Right cardiac atrium (tissue), 5 donors: ENCODE results near the gene BCORL1. TPM values are rescaled to one million over a fixed set of nuclear protein-coding genes. Genes with fewer than 3 reads are reported as not detected.

Experiments
- ATAC-seq, 2 donors: fragments of 200-7000 bp; cut with Tn5 transposase; one replicate each; pipeline versions ENCODE4 v1.8.0 to v1.9.1; 2020; ENCODE audit warnings: moderate library complexity in 2 of 2, mild to moderate bottlenecking in 1 of 2
- DNase-seq, 3 donors: peaks; one replicate each; pipeline ENCODE4 v3.0.0-alpha.2; 2020
- H3K27ac ChIP-seq: one replicate; pipeline ENCODE4 v1.5.1; 2013; ENCODE audit warnings: mild to moderate bottlenecking, low read length, control low read depth, moderate library complexity
- H3K27me3 ChIP-seq: one replicate; pipeline ENCODE4 v1.6.1; 2013; ENCODE audit not compliant: control insufficient read depth, insufficient read depth
- H3K4me1 ChIP-seq: one replicate; pipeline ENCODE4 v1.6.1; 2013; ENCODE audit warnings: low read length; ENCODE audit not compliant: control insufficient read depth, insufficient read depth
- H3K4me3 ChIP-seq: one replicate; pipeline ENCODE4 v1.5.1; 2013; ENCODE audit warnings: low read length, control low read depth
- H3K9me3 ChIP-seq: one replicate; pipeline ENCODE4 v1.6.1; 2013; ENCODE audit warnings: low read length; ENCODE audit not compliant: control insufficient read depth
- WGBS: extraction: QIAGEN DNeasy Blood & Tissue Kit; methylation state at CpG from one replicate; pipeline ENCODE4 v1.1.7; 2013; 5-methylcytosine and 5-hydroxymethylcytosine counted together
- intact Hi-C, 4 donors: fragments of 100-400 bp; cut with DNase I; formaldehyde crosslinking; loops; one replicate each; pipeline versions ENCODE4 v1.11.0 to v1.14.0; 2022 to 2023
- long read RNA-seq, 4 donors: library from polyadenylated mRNA; unstranded; transcript quantifications; one replicate each; pipeline ENCODE4 v2.0.0, GENCODE V29; 2020 to 2021
- polyA plus RNA-seq: library from polyadenylated mRNA; stranded (reverse); fragments of 200-250 nt; gene quantifications from one replicate; pipeline ENCODE4 v1.2.3, GENCODE V29; 2013
- total RNA-seq, 4 donors: library from RNA; stranded (reverse); fragmentation: NEBNext Ultra II Directional; extraction: Animal tissue kit (Norgen Biotek cat#: 25700); gene quantifications; one replicate each; pipeline ENCODE4 v1.2.1, GENCODE V29; 2021
- donor health status: healthy with polysubstance abuse.
- donor health status: DM: no; HTN: yes; CAD: no.
- donor health status: DM: no; HTN: no; CAD: no.
- donor health status: DM: no; HTN: yes; CAD: no; lungs with severe emphysema.
- donor health status: DM: yes; HTN: yes; CAD: no.

The BCORL1 gene
- total RNA-seq (10 to 100 TPM; 10.9 to 13.8 (median 11.5) TPM), polyA plus RNA-seq (5.0 TPM)
- long read RNA-seq, donor 1, partial matches to known transcripts: 4 of 5 reads
- long read RNA-seq, donor 1, other reads (novel, unspliced or antisense): 1 of 5 reads
- long read RNA-seq, donor 2, full-length matches to known transcripts: 1 of 1 reads
- long read RNA-seq, donor 2, partial matches to known transcripts: 0 of 1 reads
- long read RNA-seq, donor 2, other reads (novel, unspliced or antisense): 0 of 1 reads
- long read RNA-seq, donor 3, full-length matches to known transcripts: 1 of 7 reads
- long read RNA-seq, donor 3, partial matches to known transcripts: 5 of 7 reads
- long read RNA-seq, donor 3, other reads (novel, unspliced or antisense): 1 of 7 reads
- long read RNA-seq, donor 4, partial matches to known transcripts: 0 of 2 reads
- long read RNA-seq, donor 4, other reads (novel, unspliced or antisense): 2 of 2 reads

- no peaks in the 10 kb centered on the region for H3K9me3 ChIP-seq
- DNase-seq (peak; percentile 91 to 96 (median 95)), ATAC-seq (peak; percentile 96)
- under 1% methylated on average over 74 of the region's 74 CpGs for WGBS
- H3K4me1 ChIP-seq: no peaks in the 10 kb centered on the region
- intact Hi-C loops: no loop called here
- no peaks in the 10 kb centered on the region for H3K27me3 ChIP-seq
- H3K4me3 ChIP-seq: peak within 1 kb of the TSS; percentile 63
- H3K27ac ChIP-seq: peak within 1 kb of the TSS; percentile 33
Observed at GRCh38 chrX:129982300-129983251, at the start of gene BCORL1. BCORL1 (plus strand) TSS chrX:129982635; CDS start chrX:130005232, 22,597 bp downstream.

GRCh38 chrX:129932821-129933321 lies 49.6 kb upstream of the BCORL1 start:
- H3K27ac ChIP-seq: peak overlapping the region; percentile 92
- DNase-seq: peak; percentile 49 to 76 (median 69)
- no peaks in the 10 kb centered on the region for H3K9me3 ChIP-seq
- no peaks in the 10 kb centered on the region for H3K4me1 ChIP-seq
- 4% methylated on average over 47 of the region's 47 CpGs for WGBS
- peak overlapping the region; percentile 73 for H3K4me3 ChIP-seq
- intact Hi-C loops: no loop called here
- H3K27me3 ChIP-seq: no peaks in the 10 kb centered on the region
- ATAC-seq: no peak

- no peaks in the 10 kb centered on the region for H3K4me1 ChIP-seq
- H3K27ac ChIP-seq: no peak overlapping the region
- no peak overlapping the region for H3K4me3 ChIP-seq
- intact Hi-C loops: no loop called here
- DNase-seq (no peak), ATAC-seq (no peak)
- no peaks in the 10 kb centered on the region for H3K27me3 ChIP-seq
- WGBS: 53% methylated on average over 7 of the region's 7 CpGs
- H3K9me3 ChIP-seq: no peaks in the 10 kb centered on the region
Observed at GRCh38 chrX:129933700-129934099, 48.7 kb upstream of the BCORL1 start.

- Histone ChIP-seq H3K27ac (no peak overlapping the region), H3K4me1 (no peaks in the 10 kb centered on the region), H3K27me3 (no peaks in the 10 kb centered on the region), H3K4me3 (no peak overlapping the region), H3K9me3 (no peaks in the 10 kb centered on the region)
- peak in 1 of 3 donors; percentile 47 for DNase-seq
- intact Hi-C loops: no loop called here
- WGBS: 27% methylated on average over 10 of the region's 10 CpGs
- no peak for ATAC-seq
Observed at GRCh38 chrX:129934461-129934860, 48.0 kb upstream of the BCORL1 start.

GRCh38 chrX:129934952-129935351 lies 47.5 kb upstream of the BCORL1 start:
- H3K4me1 ChIP-seq: no peaks in the 10 kb centered on the region
- ATAC-seq (no peak), DNase-seq (no peak)
- intact Hi-C loops: no loop called here
- no peak overlapping the region for H3K27ac ChIP-seq
- WGBS: 86% methylated on average over 5 of the region's 5 CpGs
- H3K27me3 ChIP-seq: no peaks in the 10 kb centered on the region
- no peaks in the 10 kb centered on the region for H3K9me3 ChIP-seq
- H3K4me3 ChIP-seq: no peak overlapping the region

- H3K9me3 ChIP-seq: no peaks in the 10 kb centered on the region
- no peak for DNase-seq
- no peak overlapping the region for H3K4me3 ChIP-seq
- WGBS: 57% methylated on average over 4 of the region's 4 CpGs
- H3K27ac ChIP-seq: no peak overlapping the region
- ATAC-seq: no peak
- no peaks in the 10 kb centered on the region for H3K4me1 ChIP-seq
- intact Hi-C loops: no loop called here
- H3K27me3 ChIP-seq: no peaks in the 10 kb centered on the region
Observed at GRCh38 chrX:129938081-129938480, 44.4 kb upstream of the BCORL1 start.

GRCh38 chrX:129939986-129940385 lies 42.4 kb upstream of the BCORL1 start:
- intact Hi-C loops: no loop called here
- Histone ChIP-seq H3K4me3 (no peak overlapping the region), H3K27ac (no peak overlapping the region), H3K4me1 (no peaks in the 10 kb centered on the region), H3K27me3 (no peaks in the 10 kb centered on the region), H3K9me3 (no peaks in the 10 kb centered on the region)
- ATAC-seq (no peak), DNase-seq (no peak)
- 34% methylated on average over 8 of the region's 8 CpGs for WGBS

GRCh38 chrX:129940721-129941120 lies 41.7 kb upstream of the BCORL1 start:
- Histone ChIP-seq H3K9me3 (no peaks in the 10 kb centered on the region), H3K4me3 (no peak overlapping the region), H3K27ac (no peak overlapping the region), H3K4me1 (no peaks in the 10 kb centered on the region), H3K27me3 (no peaks in the 10 kb centered on the region)
- intact Hi-C loops: no loop called here
- ATAC-seq (no peak), DNase-seq (no peak)
- 91% methylated on average over 2 of the region's 2 CpGs for WGBS

GRCh38 chrX:129945131-129945530 lies 37.3 kb upstream of the BCORL1 start:
- ATAC-seq (no peak), DNase-seq (no peak)
- Histone ChIP-seq H3K4me3 (no peak overlapping the region), H3K4me1 (no peaks in the 10 kb centered on the region), H3K27me3 (no peaks in the 10 kb centered on the region), H3K9me3 (no peaks in the 10 kb centered on the region), H3K27ac (no peak overlapping the region)
- intact Hi-C loops: no loop called here
- 88% methylated on average over 1 of the region's 1 CpG for WGBS

- DNase-seq (no peak), ATAC-seq (no peak)
- no peak overlapping the region for H3K27ac ChIP-seq
- H3K4me3 ChIP-seq: peak overlapping the region; percentile 69
- 10% methylated on average over 18 of the region's 18 CpGs for WGBS
- no peaks in the 10 kb centered on the region for H3K27me3 ChIP-seq
- H3K4me1 ChIP-seq: no peaks in the 10 kb centered on the region
- H3K9me3 ChIP-seq: no peaks in the 10 kb centered on the region
- intact Hi-C loops: no loop called here
Observed at GRCh38 chrX:129953334-129953648, 29.1 kb upstream of the BCORL1 start.

GRCh38 chrX:129953881-129954280 lies 28.6 kb upstream of the BCORL1 start:
- WGBS: 98% methylated on average over 4 of the region's 4 CpGs
- ATAC-seq (no peak), DNase-seq (no peak)
- Histone ChIP-seq H3K9me3 (no peaks in the 10 kb centered on the region), H3K4me3 (no peak overlapping the region), H3K27ac (no peak overlapping the region), H3K27me3 (no peaks in the 10 kb centered on the region), H3K4me1 (no peaks in the 10 kb centered on the region)
- intact Hi-C loops: no loop called here
